ENCODE measurements around the gene B2M. TPM values are rescaled to one million over a fixed set of nuclear protein-coding genes. Genes with fewer than 3 reads are reported as not detected.
"Not testable (repeated sequence)": the region's sequence is repeated elsewhere in the genome, so short reads cannot be mapped to it uniquely, and the experiment has no call there.

The B2M gene
- total RNA-seq, 1 donor from 2014 or later: 1,025 TPM

DNA sequence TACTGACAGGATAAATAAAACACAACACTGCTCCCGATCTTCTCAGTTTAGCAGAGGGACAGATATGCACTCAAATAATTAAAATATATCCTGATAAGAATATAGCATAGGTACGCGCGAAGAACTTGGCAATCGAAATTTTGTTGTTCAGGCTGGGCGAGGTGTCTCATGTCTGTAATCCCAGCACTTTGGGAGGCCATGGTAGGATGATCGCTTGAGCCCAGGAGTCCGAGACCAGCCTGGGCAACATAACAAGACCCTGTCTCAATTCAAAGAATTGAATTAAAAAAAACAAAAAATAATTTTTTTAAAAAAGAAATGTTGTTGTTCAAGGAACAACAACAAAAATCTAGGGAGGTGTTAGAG, 7.6 kb downstream of the B2M start:
- DNase-seq (no peak), ATAC-seq (ENCODE audit: poor library complexity) (no peak)
- intact Hi-C loops (cut with DNase I): no loop called here

DNA sequence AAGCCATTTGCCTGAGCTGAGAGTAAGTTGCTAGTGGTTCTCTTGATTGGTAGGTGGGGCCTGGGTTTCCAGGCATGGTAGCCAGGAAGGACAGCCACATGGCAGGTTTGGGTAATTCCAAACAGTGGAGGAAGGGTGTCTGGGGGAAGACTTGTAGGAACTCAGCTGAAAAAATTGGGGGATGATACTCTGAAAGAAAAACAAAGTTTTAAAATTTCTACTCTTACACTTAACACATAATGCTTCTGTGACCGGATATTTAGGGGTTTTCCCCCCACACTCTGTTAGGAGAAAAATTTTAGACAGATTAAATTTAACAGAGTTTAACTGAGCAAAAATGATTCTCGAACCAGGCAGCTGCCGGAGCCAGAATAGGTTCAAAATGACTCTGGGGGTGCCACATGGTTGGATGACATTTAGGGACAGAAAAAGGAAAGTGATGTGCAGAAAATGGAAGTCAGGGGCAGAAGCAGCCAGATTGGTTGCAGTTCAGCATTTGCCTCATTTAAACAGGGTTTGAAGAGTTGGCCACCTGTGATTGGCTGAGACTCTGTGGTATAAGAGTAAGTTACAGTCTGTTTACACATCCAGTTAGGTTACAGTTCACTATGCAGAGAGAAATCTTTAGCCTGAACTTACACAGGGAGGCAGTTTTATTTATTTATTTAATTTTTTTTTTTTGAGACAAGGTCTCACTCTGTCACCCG, 8.1 kb downstream of the B2M start:
- intact Hi-C loops (cut with DNase I): no loop called here
- no peak for DNase-seq
- no peak for ATAC-seq (ENCODE audit: poor library complexity)

DNA sequence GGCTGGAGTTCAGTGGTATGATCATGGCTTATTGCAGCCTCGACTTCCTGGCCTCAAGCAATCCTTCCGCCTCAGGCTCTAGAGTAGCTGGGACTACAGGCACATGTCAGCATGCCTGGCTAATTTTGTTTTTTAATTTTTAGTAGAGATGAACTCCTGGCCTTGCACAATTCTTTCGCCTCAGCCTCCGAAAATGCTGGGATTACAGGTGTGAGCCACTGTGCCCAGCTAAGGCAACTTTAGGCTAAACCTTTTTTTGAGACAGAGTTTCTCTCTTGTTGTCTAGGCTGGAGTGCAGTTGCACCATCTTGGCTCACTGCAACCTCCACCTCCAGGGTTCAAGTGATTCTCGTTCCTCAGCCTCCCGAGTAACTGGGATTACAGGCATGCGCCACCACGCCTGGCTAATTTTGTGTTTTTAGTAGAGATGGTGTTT, 8.7 kb downstream of the B2M start:
- DNase-seq; ATAC-seq (ENCODE audit: poor library complexity); intact Hi-C loops (cut with DNase I): not testable (repeated sequence)

DNA sequence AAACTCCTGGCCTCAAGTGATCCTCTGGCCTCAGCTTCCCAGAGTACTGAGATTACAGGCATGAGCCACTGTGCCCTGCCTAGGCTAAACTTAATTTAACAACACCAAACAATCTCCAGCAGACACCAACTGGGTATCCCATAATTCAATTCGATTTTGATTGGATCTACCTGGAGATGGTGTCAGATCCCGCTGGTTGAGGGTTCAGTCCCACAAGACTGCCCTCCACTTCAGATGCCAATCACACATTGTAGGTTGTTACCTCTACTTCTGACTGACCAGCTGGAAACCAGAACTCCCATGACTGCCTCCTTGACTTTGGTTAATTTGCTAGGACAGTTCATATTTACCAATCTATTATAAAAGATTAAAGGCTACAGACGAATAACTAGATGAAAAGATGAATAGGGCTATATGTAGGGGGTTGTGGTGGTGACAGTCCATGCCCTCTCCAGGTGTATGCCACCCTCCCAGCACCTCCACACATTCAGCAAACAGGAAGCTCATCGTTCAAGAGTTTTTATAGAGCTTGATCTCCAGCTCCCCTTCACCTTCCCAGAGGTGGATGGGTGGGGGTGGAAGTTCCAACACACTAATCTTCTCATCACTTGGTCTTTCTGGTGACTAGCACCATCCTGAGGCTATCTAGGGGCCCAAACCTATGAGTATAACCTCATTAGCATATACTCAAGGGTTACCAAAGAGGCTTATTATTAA, 9.3 kb downstream of the B2M start:
- DNase-seq: no peak
- intact Hi-C loops (cut with DNase I): no loop called here

DNA sequence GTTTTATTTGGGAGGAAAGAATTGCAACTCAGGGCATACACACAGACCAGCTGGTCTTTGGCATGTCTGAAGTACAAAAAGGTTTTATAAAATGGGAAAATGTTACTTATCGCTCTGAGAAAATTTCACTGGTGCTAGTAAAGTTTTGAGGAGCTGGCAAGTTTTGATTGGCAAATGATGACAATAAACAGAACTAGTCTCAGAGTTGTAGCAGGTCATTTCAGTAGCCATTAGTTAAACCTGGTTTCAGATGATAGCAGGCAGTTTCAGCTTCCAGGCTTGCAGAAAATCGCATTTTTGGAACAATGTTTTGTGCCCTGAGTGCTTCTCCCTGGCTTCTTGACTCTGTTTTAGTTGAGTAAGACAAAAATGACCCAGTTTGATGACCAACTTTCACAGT, 10.7 kb downstream of the B2M start:
- DNase-seq: no peak
- ATAC-seq (ENCODE audit: poor library complexity): no peak
- intact Hi-C loops (cut with DNase I): no loop called here

More for the DNA sequence above, 9.3 kb downstream of the B2M start:
- no peak for ATAC-seq (ENCODE audit: poor library complexity)

DNA sequence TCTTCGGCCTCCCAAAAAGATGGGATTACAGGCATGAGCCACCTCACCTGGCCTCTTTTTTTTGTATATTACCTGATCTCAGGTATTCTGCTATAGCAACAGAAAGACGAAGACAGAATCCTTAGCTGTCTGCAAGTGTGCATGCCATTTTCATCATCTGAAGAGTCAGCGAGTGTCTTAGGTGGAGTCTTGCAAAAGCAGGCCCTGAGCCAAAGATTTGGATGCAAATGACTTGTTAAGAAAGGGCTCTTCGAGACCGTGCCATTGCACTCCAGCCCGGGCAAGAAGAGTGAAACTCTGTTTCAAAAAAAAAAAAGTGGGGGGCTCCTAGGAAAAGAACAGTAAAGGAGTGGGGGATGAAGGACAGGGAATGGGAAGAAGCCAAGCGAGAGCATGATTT, 14.8 kb downstream of the B2M start:
- DNase-seq (no peak), ATAC-seq (ENCODE audit: poor library complexity) (no peak)
- intact Hi-C loops (cut with DNase I): no loop called here

DNA sequence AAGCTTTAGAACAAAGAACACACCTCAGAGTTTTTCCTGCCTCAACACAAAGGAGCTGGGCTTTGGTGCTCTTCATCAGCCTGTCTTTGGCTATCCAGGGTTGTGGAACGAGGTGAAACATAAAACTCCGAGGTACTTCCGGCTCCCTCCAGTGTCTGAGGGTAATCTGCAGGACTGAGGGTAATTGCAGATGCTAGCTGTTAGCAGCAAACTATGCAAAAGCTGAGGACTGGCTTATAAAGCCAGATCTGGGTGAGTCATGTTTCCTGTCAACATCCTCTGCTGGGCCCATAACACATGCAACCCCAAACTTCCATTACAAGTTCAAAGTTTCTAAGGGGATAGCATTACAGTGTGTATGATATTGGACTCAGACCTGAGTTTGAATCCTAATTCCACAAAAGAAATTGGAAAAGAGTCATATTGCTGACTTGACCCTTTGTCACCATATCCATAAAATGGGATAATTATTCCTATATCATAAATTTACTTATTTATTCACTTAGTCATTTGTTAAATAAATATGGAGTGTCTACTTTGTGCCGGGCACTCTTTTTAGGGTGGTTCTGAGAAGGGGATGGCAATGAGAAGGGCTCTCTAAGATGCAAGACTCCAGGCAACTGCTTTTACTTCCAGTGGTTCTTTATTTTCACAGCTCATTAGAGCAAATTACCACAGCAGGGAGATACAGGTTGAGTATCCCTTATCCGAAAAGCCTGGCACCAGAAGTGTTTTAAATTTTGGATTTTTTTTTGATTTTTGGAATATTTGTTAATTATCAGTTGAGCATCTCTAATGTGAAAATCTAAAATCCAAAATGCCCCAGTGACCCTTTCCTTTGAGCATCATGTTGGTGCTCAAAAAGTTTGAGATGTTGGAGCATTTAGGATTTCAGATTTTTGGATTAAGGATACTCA, 15.5 kb downstream of the B2M start:
- DNase-seq: no peak
- peak; percentile 23 for ATAC-seq (ENCODE audit: poor library complexity)
- intact Hi-C loops (cut with DNase I): no loop called here

DNA sequence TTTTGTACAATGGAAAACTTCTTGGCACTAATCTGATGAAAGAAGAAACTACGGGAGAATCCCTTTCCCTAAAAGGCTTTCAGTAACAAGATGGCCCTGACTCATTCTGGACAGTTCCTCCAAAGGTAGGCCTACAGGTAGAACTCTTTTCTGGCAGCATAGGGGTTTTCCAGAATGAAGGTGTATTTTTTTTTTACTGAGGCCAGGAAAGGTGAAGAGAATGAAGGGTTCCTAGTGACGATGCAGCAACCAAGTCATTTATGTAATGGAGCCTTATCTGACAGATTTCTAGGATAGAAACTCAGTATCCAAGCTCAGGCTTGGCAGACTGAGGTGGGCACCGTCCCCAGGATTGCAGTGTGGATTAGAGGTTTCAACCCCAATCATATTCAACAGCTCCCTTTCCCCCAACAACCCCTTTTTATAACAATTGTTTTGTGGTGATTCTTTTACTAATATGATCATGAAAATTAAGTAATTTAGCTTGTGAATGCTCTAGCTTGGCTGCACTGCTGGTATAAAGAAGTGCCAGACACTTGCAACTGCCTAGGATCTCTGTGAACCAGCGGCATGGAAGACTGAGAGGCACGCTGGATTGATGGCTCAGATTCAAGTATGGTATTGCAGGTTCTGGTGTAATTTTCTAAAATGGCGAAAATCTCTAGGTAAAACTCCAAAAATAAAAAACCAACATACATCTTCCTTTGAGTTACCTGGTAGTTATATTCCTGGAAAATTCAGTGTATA, 16.3 kb downstream of the B2M start:
- no peak for ATAC-seq (ENCODE audit: poor library complexity)
- intact Hi-C loops (cut with DNase I): no loop called here
- DNase-seq: no peak

DNA sequence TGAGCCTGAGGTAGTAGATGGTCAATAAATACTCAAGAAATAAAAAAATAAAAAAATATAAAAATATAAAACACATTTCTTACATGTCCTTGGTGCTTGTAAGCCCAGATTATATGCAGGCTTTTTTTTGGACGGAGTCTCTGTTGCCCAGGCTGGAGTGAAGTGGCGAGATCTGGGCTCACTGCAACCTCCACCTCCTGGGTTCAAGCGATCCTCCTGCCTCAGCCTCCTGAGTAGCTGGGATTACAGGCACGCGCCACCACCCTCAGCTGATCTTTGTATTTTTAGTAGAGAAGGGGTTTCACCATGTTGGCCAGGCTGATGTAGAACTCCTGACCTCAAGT, 16.9 kb downstream of the B2M start:
- ATAC-seq (ENCODE audit: poor library complexity); intact Hi-C loops (cut with DNase I); DNase-seq: not testable (repeated sequence)

DNA sequence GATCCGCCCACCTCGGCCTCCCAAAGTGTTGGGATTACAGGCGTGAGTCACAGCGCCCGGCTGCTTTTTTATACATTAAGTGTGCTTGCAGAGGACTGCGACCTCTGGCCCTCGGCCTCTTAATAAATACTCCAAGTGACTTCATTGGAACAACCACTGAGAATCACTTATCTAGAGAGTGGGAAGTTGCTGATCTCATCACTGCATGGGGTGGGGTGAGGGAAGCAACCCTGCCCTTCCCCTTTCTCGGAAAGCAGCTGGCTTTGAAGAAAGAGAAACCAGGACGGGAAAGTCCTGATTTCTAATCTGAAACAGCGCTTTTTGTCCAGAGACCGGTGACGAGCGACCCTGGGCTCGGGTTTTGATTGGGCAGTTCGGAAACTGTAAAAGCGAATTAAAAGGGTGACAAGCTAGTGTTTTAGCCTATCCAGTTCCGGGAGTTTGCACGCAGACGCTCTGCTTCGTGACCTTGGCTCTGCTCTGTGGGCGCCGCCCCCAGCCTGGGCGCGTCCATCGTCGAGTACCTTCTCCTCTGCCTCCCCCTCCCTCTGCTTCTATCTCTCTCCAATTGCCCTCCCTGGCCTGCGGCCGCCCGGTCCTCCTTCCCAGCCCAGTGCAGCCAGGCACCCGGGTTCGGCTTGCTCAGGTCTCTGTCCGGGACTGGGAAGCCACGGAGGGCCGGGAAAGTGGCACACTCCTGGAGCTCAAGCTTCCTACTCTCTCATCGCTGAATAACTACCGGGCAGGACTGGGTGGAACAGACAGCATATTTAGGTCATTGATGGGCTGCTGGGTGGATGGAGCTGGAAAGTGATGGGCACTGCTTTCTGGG, 17.5 kb downstream of the B2M start:
- ATAC-seq (ENCODE audit: poor library complexity) (peak; percentile 96), DNase-seq (peak; percentile 97)
- intact Hi-C loops (cut with DNase I): no loop called here

DNA sequence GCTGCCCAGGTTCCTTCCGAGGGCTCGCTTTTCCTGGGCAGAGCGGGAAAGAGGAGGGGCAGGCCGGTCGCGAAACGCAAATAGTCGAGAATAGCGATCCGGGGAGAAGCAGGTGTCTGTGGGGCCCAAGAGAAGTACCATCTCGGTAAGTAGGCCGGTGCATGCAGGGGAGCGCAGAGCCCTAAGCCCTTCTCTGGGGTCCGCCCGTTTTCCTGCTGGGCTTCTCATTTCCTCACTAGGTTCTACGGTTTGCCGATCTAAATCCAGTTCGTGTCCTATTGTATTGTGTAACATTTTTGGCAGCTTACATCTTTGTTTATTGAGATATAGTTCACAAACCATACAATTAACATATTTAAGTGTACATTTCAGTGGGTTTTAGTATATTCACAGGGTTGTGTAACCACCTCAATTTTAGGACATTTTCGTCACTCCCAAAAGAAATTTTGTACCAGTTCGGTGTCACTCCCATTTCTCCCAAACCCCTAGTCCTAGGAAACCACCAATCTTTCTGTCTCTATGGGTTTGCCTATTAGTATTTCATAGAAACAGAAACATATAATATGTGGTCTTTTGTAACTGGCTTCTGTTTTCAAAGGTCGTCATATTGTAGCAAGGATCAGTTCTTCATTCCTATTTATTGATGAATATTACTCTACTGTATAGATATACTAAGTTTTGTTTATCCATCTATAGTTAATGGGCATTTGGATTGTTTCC, 18.3 kb downstream of the B2M start:
- ATAC-seq (ENCODE audit: poor library complexity): peak; percentile 36
- no peak for DNase-seq
- intact Hi-C loops (cut with DNase I): loop anchor here (5.0 to 10.0 kb wide), 2 partner anchors 62 to 135 kb away; no protein-coding TSS in a partner anchor

DNA sequence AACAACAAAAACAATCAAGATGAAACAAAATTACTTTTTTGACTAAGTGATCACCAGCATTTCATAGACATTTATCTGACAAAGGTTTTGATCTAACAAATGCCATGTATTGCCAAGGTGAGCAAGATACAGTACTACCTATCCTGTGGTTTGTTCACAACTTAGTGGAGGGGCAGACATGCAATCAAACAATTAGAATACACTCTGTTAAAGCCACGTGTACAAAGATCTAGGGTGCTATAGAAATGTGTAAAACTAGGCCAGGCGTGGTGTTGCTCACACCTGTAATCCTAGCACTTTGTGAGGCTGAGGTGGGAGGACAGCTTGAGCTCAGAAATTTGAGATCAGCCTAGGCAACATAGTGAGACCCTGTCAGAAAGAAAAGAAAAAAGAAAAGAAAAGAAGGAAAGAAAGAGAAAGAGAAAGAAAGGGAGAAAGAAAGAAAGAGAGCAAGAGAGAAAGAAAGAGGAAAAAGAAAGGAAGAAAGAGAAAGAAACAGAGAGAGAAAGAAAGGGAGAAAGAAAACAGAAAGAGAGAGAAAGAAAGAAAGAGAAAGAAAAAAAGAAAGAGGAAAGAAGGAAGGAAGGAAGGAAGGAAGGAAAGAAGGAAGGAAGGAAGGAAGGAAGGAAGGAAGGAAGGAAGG, 23.6 kb downstream of the B2M start:
- no peak for DNase-seq
- intact Hi-C loops (cut with DNase I): loop anchor here (5.0 to 10.0 kb wide), 2 partner anchors 68 to 140 kb away; no protein-coding TSS in a partner anchor
- ATAC-seq (ENCODE audit: poor library complexity): no peak

DNA sequence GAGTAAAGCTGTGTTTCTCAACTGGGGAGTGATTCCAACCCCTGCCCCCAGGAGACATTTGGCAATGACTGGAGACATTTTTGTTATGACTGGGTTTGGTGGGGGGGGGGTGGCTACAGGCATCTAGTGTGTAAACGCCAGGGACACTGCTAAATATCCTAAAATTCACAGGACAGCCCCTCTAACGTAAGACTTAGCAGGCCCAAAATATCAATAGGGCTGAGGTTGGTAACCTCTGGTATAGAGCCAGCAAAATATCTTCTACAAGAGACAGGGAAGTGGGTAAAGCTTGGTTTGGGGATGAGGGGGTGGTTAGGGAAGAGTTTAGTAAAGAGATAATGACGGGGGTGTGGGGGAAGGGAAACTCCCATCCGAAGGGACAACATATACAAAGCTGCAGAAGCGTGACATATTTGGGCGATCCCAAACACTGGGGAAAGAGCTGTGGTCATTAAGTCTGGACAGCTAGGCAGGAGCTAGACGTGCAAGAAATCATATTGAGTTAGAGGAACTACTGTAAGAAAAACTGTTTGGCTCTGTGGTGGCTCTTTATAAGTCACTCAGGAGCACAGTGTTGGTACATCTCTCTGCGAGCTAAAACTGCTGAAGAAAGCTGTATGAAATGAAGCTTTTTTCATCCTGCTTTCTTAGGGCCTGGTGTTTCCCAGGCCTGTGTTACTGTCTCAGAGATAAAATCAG, 24.3 kb downstream of the B2M start:
- peak; percentile 58 for ATAC-seq (ENCODE audit: poor library complexity)

DNA sequence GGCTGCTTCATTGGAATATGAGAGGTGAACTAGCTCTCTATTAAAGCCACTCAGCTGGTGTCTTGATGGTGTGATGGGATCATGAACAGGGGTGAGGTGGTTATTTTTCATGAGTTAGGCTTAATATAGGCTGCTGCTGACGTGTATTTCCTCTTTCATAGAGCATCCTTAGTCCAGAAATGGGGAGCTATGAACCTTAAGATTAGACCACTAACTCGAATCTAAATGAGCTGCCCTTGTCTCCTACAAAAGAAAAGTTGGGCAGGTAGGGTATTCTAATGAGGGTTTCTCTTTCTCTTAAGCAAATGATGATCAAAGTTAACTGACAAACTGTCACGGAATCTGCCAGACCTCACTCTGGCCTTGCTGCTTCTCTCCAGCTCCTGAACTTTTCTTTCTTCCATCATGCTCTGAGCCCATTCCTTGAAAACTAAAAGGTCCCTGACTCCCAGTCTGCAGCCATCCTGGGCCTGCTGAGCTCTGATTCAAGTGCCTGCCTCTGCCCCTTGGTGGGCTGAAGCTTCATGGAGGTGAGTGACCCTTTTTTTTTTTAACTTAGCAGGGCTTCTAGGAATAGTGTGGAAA, 25.0 kb downstream of the B2M start, which contains the start of gene TRIM69:
Gene TRIM69 (plus strand): TSS at position 348 of the 585 bp plus-strand sequence. CDS start 177 bp downstream, at position 525.
- DNase-seq (no peak), ATAC-seq (ENCODE audit: poor library complexity) (no peak)
- intact Hi-C loops (cut with DNase I): loop anchor here (10.0 kb wide), 1 partner anchor 141 kb away; no protein-coding TSS in a partner anchor

More for the DNA sequence above, 24.3 kb downstream of the B2M start:
- intact Hi-C loops (cut with DNase I): loop anchor here (10.0 kb wide), 1 partner anchor 141 kb away; no protein-coding TSS in a partner anchor
- DNase-seq: peak; percentile 47

DNA sequence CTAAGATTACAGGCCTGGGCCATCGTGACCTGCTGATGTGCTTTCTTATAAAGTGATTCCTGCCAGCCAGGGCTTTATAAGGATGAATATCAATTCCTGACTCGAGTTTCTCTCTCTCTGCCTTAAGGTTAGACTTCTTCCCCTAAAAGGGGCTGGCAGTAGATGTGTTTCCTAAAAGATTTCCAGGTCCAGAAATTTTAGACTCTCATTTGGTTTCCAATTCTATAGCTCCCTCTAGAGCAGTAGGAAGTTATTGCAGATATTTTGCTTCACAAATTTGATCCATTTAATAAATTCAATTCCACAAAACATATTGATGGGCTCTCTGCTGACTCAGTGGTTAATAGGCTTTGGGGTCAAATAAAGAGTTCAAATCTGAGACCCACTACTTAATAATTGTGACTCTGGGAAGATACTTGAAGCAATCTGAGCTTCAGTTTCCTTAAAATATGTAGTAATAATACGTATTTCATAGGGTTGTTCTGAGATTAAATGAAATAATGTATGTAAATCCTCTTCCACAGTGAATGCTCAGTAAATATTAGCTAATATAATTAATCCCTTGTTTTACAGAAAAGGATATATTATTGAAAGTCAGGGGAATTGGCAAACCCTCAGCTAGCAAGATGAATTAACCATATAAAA, 27.1 kb downstream of the B2M start:
- DNase-seq (no peak), ATAC-seq (ENCODE audit: poor library complexity) (peak; percentile 29)
- intact Hi-C loops (cut with DNase I): loop anchor here (10.0 kb wide), 1 partner anchor 144 kb away; no protein-coding TSS in a partner anchor
